GM18502 (cell line): ENCODE data around the gene HSFX4.
A peak's percentile ranks its signal among the peaks of the same experiment; 100 is the strongest.
"Not testable (repeated sequence)": the region's sequence is repeated elsewhere in the genome, so short reads cannot be mapped to it uniquely, and the experiment has no call there.

Source experiments
- ATAC-seq: cut with Tn5 transposase; IDR thresholded peaks from one replicate; pipeline ENCODE4 v1.9.1; 2021; ENCODE audit warnings: mild to moderate bottlenecking; ENCODE audit not compliant: unreplicated experiment, poor library complexity

HSFX4 gene

DNA sequence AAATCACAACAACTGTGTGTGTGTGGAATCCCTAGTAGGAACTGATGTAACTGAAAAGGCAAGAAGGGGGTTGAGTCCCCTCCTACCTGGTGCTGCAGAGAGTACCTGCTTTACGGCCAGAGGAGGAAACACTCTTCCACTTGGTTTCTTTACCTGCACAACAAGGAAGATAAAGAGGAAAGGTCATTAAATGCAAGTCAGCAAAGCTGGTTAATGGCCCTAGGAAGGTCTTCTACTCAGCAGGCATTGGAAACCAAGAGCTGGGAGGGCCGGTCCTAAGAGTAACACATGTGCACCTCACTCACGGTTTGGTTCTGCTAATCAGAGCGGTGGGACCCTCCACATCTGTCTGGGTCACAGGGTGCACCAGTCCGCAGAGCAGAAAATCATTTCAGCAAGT lies 8.0 kb downstream of the HSFX4 start:
- ATAC-seq: not testable (repeated sequence)

DNA sequence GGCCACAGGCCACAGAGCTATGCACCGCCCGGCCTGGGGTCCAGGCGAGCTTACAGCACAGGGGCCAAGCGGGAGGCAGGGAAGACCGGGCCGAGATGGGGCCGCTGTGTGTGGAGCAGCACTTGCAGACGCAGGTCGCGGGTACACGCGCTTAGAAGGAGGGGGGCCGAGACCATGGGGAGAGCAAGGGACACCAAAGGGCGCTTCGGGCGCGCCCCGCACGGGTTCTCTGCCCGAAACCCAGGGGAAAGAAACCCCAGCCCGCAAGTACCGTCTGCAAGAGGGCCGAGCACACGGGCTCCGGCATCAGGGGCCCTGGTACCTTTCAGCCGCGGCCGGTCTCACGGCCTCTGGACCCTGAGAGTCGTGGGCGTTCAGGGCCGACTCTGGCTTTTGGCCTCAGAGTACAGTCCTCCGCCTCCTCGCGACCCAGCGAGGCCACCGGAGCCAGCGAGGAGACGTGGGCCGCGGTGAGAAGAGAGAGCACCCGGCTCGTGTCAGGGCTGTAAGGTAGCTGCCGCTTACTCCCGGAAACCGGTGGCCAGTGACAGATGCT lies 8.6 kb downstream of the HSFX4 start:
- no peak for ATAC-seq

DNA sequence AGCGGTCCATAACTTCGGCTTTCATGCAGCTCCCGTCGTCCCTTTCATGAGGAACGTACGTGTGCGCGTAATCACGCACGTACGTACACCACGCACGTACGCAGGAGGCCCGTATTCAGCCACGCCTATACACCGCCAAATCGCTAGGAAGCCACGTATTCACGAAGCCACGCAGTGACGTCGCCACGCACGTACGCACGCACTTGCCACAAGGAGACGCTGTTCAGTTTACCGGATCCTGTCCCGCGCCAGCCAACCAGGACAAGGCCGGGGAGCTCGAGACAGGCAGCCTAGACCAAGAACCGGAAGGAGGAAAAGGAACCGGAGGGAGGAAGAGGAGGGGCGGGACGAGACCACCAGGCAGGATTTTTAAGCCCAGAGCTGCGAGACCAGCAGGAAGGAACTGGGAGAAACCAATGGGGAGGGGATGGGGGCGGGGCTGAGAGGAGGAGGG lies 9.1 kb downstream of the HSFX4 start, which contains the start of gene EOLA2:
Gene EOLA2 (minus strand): TSS at position 65 of the 454 bp plus-strand sequence. CDS start 4,617 bp downstream, outside the sequence.
- ATAC-seq: peak; percentile 71

DNA sequence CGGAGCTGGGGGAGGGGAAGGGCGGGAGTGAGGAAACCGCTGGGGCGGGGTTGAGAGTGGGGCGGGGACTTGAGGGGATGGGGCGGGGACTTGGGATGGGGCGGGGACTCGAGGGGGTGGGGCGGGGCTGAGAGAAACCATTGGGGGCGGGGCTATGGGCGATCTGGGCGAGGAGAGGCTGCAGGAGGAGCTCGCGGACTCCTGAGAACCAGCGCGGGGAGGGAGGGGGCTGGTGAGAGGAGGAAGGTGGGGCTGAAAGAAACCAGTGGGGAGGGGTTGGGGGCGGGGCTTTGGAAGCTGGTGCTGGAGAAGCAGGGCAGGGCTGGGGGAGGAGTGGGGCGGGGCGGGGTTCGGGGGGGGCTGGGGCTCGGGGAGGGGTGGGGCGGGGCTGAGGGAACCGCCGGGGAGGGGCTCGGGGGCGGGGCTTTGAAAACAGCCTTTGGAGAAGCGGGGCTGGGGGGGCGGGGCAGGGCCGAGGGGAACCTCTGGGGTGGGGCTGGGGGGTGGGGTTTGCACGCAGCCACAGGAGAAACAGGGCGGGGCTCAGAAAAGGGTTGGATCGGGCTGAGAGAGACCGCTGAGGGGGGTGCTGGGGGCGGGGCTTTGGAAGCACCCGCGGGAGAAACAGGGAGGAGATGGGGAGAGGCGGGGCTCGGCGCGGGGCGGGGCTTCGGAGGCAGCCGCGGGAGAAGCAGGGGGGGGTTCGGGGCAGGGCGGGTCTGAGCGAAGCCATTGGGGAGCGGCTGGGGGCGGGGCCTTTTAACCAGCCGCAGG lies 9.7 kb downstream of the HSFX4 start:
- ATAC-seq: no peak

DNA sequence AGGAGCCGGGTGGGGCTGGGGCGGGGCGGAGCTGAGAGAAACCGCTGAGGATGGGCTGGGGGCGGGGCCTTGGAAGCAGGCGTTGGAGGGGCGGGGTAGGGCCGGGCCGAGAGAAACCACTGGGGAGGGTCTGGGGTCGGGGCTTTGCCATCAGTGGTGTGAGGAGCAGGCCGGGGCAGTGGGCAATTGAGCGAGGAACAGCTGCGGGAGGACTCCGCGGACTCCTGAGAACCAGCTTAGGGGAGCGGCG lies 10.2 kb downstream of the HSFX4 start:
- peak; percentile 12 for ATAC-seq

DNA sequence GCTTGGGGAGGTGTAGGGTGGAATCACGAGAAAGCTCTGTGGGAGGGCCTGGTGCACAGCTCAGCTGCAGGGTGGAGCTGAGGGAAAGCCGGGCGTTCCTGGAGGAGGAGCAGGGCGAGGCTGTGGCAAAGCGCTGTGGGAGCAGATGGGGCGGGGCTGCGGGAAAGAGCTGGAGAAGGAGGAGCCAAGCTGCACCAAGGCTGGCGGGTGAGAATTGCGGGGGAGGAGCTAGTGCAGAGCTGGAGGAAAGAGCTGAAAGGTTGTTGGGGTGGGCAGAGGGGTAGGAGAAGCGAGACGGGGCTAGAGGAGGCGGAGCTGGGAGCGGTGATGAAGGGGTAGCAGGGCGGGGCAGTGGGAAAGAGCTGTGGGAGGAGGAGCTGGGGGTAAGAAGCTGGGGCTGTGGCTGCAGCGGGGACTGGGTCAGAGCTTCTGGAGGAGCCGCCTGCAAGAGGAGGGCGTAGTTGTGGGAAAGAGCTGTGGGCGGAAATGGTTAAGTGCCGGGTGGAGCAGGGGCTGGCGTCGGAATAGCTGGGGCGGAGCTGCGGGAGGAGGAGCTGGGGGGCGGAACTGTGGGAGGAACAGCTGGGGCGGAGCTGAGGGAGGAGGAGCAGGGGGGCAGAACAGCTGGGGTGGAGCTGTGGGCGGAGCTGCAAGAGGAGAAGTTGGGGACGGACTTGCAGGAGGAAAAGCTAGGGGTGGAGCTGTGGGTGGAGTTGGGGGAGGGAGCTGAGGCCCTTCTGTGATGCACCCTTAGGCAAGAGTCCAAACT lies 10.7 kb downstream of the HSFX4 start:
- peak; percentile 54 for ATAC-seq

DNA sequence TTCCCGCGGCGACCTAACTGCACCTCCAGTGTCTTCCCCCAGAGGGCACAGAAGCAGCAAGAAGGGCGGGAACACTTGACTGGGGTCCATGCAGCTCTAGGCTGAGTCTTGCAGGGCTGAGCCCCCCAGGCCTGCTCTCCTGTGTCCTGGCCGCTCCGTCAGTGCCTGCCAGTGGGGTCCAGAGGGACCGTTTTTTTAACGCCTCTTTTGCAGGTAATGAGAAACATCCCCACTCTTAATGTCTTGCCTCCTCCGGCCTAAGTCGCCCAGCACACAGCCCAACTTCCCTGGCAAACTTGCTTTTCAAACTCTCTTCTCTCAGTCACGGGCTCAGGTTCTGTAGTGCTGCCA lies 11.3 kb downstream of the HSFX4 start:
- ATAC-seq: not testable (repeated sequence)

DNA sequence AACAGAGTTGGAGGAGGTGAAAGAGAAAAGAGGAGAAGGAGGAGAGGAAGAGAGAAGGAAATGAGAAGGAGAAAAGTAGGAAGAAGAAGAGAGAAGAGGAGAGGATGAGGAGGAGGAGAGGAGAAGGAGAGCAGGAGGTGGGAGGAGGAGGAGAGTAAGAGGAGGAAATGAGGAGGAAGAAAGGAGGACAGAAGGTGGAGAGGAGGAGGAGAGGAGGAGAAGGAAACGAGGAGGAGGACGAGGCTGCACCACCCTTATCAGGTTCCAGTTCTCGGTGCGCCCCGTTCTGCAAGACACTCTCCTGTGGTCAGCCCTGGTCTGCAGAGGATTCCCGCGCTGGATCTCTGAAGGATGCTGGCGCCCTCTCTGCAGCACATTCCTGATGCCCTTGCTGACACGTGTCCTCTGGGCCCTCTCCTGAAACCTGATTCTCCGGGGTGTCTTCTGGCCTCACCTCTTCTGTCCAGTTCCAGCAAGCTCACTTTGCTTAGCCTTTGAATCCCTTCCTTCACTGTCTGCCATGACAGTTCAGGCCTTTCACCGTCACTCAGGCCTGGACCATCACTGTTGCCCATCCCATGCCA lies 15.8 kb downstream of the HSFX4 start:
- not testable (repeated sequence) for ATAC-seq

DNA sequence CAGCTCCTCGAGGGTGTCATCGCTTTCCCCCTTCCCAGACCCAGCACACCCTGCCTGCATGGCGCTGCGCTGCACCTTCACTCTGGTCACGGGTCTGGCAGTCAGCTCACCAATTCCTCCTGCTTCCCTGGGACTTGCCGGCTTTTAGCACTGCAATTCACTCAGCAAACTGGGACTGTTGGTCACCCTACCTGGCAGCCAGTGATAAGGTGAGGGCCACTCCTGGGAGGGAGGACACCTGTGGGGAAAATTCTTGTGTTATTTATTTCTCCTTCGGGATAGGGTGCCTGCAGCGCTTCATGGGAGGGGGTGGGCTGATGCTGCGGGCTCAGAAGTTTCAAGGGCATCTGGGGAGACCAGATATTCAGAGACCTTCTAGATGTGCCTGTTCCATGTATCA lies 16.4 kb downstream of the HSFX4 start:
- not testable (repeated sequence) for ATAC-seq

DNA sequence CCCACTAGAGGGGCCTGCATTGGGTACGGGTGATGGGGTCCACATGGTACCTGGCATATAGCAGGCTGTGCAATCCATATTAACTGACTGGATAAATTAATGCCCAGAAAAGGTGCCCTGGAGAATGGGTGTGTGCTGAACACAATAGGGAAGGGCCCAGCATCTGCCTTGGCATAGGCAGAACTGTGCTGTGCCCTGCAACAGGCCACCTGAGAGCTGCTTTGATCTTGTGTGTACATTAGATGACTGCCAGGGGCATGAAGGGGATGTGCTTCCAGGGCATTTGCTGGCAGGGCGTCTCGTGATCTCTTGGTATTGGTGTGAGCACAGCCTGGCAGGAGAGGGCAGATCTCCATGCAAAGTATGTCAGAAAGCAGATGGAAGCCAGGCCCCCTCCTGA lies 17.6 kb downstream of the HSFX4 start:
- ATAC-seq: not testable (repeated sequence)

DNA sequence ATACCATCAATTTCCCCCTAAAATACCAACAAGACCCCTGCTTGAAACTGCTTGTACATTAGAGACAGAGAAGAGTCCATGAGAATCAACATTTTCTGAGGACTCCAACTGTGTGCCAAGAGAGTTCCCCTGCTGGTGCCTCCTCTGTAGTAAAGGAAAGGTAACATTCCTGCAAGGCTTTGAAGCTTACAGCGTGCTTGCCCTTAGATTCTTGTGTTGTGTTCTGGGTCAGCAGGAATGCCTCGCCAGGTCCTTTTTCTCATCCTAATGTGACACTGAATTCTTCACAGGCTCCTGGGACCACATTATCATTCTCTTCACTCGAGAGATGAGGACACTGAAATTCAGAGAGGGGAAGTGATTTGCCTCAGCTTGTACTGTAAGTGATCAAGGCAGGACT lies 18.6 kb downstream of the HSFX4 start:
- no peak for ATAC-seq

DNA sequence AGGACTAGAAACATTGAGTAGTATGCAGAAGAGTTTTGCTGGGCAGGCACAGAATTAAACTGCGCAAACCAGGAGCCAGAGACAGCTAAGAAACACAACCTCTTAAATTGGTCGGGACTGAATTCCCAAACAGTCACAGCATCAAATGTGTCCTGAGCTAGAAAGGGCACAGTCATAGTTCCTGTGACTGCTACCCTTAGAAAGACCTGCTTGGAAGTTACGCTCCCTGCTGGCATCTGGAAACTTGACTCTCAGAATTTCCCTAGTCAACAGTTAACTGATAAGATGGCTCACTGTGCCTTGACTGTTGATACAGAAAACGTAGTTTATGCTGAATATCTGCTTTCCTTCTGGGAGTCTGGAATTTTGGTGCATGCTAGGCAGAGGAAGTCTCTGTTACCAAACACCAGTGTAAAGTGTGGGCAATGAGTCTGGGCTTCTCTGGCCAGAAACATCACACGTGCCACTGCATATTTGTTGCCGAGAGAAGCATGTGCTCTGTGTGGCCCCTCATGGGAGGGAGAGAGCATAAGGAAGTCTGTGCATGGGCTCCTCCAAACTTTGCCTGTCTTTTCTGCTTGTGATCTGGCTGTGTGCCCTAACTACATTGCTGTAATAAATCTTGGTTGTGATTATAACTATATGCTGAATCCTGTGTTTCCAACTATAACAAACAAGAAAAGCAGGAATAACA lies 20.5 kb downstream of the HSFX4 start:
- ATAC-seq: no peak

DNA sequence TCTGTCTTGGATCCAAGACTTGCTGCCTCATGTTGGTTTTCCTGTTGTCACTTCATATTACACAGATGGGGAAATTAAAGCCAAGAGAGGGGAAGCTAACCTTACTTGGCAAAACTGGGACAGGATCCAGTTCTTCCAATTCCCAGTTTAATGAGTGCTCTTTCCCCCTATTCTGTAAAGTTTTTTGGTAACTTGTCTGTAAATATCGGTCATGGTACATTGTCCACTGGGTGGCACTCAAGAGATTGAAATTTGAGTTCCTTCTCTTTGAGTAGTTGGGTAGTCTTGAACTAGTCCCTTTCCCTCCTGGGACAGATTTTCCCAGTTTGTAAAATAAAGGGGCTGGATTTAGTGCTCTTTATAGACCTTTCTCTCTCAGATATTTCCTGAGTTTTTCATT lies 21.3 kb downstream of the HSFX4 start:
- no peak for ATAC-seq

DNA sequence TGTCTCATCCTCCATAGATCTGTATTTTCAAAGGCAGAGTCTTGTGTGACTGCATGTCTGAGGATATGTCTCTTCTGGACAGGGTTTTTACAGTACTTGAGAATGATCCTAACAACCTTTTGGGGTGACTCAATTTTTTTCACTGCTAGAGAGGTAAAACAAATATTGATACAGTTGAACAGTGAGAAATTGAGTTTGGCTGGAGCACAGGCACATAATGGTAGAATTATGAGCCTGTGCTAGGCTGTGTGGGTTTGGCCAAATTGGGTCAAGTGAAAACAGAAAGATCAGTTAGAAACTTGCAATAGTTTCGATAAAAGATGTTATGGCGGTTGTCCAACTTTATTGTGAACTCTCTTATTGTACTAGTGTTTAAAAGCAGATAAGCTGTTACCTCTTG lies 32.2 kb downstream of the HSFX4 start:
- ATAC-seq: no peak

DNA sequence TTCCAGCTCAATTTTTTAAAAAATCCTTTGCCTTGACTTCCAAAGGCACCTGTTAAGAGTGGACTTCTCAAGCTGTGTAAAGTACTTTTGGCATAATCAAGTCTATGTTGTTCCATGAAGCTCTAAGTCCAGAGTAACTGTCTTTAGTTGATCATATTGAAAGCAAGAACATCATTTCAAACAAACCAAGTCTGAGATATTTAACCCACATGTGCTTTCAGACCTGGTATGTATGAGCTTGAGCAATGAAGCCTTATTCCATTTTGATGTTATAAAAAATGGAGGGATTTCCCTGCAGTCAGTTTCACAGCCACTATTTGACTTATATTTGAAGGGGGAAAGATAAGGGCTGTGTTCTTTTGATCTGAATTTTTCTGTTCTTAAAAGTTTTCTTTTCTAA lies 32.6 kb downstream of the HSFX4 start:
- no peak for ATAC-seq

DNA sequence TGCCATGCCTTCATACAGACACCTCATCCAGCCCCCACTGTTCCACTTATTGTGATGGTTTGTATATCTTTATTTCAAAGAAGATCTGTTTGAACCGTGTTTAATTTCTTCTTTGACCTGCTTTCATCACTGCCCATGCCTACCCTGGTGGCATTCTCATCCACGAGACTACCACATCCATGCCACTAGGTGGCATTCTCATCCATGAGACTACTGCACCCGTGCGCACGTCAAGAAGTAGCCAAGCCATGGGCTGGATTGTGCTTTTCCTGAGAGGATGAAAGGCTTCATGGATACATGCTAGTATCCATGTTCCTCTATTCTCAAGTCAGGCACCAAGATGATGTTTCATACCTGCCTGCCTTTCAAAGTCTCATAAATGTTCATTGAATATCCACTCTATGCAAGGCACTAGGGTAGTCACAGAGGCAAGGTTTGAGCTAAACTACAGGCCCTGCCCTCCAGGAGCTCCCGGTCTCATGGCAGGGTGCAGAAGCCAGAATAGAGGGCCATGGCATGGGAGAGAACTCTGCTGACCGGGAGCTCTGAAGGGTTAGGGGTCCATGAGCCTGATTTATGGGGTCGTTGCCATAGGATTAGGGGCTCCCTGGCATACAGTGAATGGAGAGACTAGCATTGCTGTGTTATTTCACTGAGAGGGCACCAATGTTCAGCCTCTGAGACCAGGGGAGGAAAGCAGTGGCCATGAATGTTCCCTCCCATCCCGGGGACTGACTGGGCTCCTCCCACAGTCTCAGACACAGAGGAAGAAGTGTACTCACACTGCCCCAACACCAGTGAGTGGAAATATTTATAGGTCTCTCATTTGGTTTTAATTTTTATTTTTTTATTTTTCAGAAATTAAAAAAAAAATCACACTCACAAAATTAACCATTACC lies 33.7 kb downstream of the HSFX4 start:
- peak; percentile 93 for ATAC-seq

DNA sequence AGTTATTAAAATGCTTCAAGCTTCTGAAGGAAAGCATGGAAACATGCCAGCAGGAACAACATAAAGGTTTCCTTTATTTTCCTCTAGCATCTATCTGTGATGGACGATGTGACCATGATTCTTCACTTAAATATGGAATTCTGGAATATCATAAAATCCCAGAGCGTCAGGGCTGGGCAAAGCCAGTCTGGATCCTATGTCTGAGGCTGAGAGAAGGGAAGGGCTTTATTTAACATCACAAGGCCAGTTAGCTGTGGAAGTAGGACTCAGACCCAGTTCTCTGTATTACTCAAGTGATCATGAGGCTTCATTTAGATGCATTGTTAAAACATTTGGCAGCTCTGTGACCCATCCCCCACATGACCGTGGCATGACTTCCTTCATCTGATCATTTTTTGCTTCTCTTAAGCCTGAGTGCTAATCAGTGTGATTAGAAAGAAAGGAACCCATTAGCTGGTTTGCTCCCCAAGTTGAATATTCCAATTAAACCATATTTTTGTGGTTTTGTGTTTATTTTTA lies 49.8 kb downstream of the HSFX4 start:
- ATAC-seq: no peak
